Skeletal muscle tissue (tissue), 4 donors: ENCODE data around the gene CTU2. TPM values are rescaled to one million over a fixed set of nuclear protein-coding genes. Genes with fewer than 3 reads are reported as not detected.

ENCODE experiments used
- H3K27ac ChIP-seq: one replicate; pipeline ENCODE4 v1.7.0; 2013; ENCODE audit warnings: mild to moderate bottlenecking, low read depth, low read length, inconsistent platforms
- H3K27me3 ChIP-seq, 3 donors: one replicate each; pipeline ENCODE4 v1.7.0; 2013; ENCODE audit warnings: low read length in 3 of 3; ENCODE audit not compliant: control insufficient read depth in 3 of 3, insufficient read depth in 3 of 3
- H3K36me3 ChIP-seq, 3 donors: one replicate each; pipeline ENCODE4 v1.7.0; 2013; ENCODE audit warnings: low read length in 3 of 3; ENCODE audit not compliant: control insufficient read depth in 3 of 3, insufficient read depth in 3 of 3
- H3K4me1 ChIP-seq, 3 donors: one replicate each; pipeline ENCODE4 v1.7.0; 2013; ENCODE audit warnings: low read length in 3 of 3, mild to moderate bottlenecking in 3 of 3; ENCODE audit not compliant: control insufficient read depth in 3 of 3, insufficient read depth in 3 of 3
- H3K4me3 ChIP-seq, 3 donors: one replicate each; pipeline ENCODE4 v1.7.0; 2013; ENCODE audit warnings: low read length in 3 of 3
- H3K9ac ChIP-seq, 3 donors: one replicate each; pipeline ENCODE4 v1.7.0; 2013; ENCODE audit warnings: low read length in 3 of 3, mild to moderate bottlenecking in 3 of 3, moderate library complexity in 2 of 3, low read depth in 1 of 3
- H3K9me3 ChIP-seq, 3 donors: one replicate each; pipeline ENCODE4 v1.7.0; 2013; ENCODE audit warnings: low read length in 3 of 3; ENCODE audit not compliant: control insufficient read depth in 3 of 3
- total RNA-seq: library from RNA; depleted of rRNA; stranded (reverse); fragments of >200 nt; gene quantifications from one replicate; pipeline ENCODE4 v1.2.3, GENCODE V29; 2014
- donor health status: Osteomylitis.

The CTU2 gene
- total RNA-seq, 1 donor from 2014 or later = 10.4 TPM

GRCh38 chr16:88752386-88753002 lies 46.2 kb downstream of the CTU2 start:
- Histone ChIP-seq H3K4me1 (no peaks in the 10 kb centered on the region), H3K4me3 (no peak overlapping the region), H3K27ac (no peak overlapping the region), H3K27me3 (no peaks in the 10 kb centered on the region), H3K9ac (no peak overlapping the region), H3K36me3 (no peaks in the 10 kb centered on the region), H3K9me3 (no peaks in the 10 kb centered on the region)

GRCh38 chr16:88753191-88753590 lies 46.9 kb downstream of the CTU2 start:
- no peak overlapping the region for H3K27ac ChIP-seq

GRCh38 chr16:88753602-88754001 lies 47.3 kb downstream of the CTU2 start:
- H3K36me3 ChIP-seq = no peaks in the 10 kb centered on the region
- no peak overlapping the region for H3K27ac ChIP-seq
- H3K27me3 ChIP-seq = peaks cover 0 to 6% (median 6%) of the 10 kb centered on the region in 3 donors
- no peak overlapping the region for H3K9ac ChIP-seq
- H3K9me3 ChIP-seq = peaks cover 0 to 5% (median 3%) of the 10 kb centered on the region in 3 donors
- no peaks in the 10 kb centered on the region for H3K4me1 ChIP-seq
- no peak overlapping the region for H3K4me3 ChIP-seq

More at GRCh38 chr16:88753191-88753590, 46.9 kb downstream of the CTU2 start:
- H3K4me3 ChIP-seq = no peak overlapping the region
- H3K36me3 ChIP-seq = no peaks in the 10 kb centered on the region
- H3K4me1 ChIP-seq = no peaks in the 10 kb centered on the region
- H3K9ac ChIP-seq = no peak overlapping the region
- peaks cover 0 to 5% (median 3%) of the 10 kb centered on the region in 3 donors for H3K27me3 ChIP-seq
- peaks cover 0 to 1% (median under 1%) of the 10 kb centered on the region in 3 donors for H3K9me3 ChIP-seq

GRCh38 chr16:88754109-88754911 lies 48.0 kb downstream of the CTU2 start:
- peaks cover 0 to 6% (median 6%) of the 10 kb centered on the region in 3 donors for H3K27me3 ChIP-seq
- H3K27ac ChIP-seq = no peak overlapping the region
- no peak overlapping the region for H3K4me3 ChIP-seq
- H3K4me1 ChIP-seq = no peaks in the 10 kb centered on the region
- H3K9me3 ChIP-seq = peaks cover 0 to 8% (median 3%) of the 10 kb centered on the region in 3 donors
- no peaks in the 10 kb centered on the region for H3K36me3 ChIP-seq
- no peak overlapping the region for H3K9ac ChIP-seq

- no peak overlapping the region for H3K4me3 ChIP-seq
- peaks cover 0 to 6% (median 6%) of the 10 kb centered on the region in 3 donors for H3K27me3 ChIP-seq
- peaks cover 0 to 8% (median 3%) of the 10 kb centered on the region in 3 donors for H3K9me3 ChIP-seq
- peaks cover 0 to 2% (median 0%) of the 10 kb centered on the region in 3 donors for H3K4me1 ChIP-seq
- H3K27ac ChIP-seq = no peak overlapping the region
- H3K9ac ChIP-seq = no peak overlapping the region
- H3K36me3 ChIP-seq = no peaks in the 10 kb centered on the region
Observed at GRCh38 chr16:88754912-88755744, 48.8 kb downstream of the CTU2 start.

- H3K9me3 ChIP-seq = peaks cover 0 to 8% (median 3%) of the 10 kb centered on the region in 3 donors
- no peak overlapping the region for H3K9ac ChIP-seq
- H3K4me1 ChIP-seq = peaks cover 0 to 2% (median 0%) of the 10 kb centered on the region in 3 donors
- no peak overlapping the region for H3K4me3 ChIP-seq
- no peaks in the 10 kb centered on the region for H3K36me3 ChIP-seq
- H3K27me3 ChIP-seq = peaks cover 0 to 6% (median 6%) of the 10 kb centered on the region in 3 donors
- H3K27ac ChIP-seq = no peak overlapping the region
Observed at GRCh38 chr16:88755745-88756443, 49.6 kb downstream of the CTU2 start.

GRCh38 chr16:88758227-88758943 lies 52.1 kb downstream of the CTU2 start:
- peaks cover 0 to 6% (median 6%) of the 10 kb centered on the region in 3 donors for H3K27me3 ChIP-seq

GRCh38 chr16:88758944-88759244 lies 52.6 kb downstream of the CTU2 start:
- Histone ChIP-seq H3K4me1 (peaks cover 0 to 8% (median 5%) of the 10 kb centered on the region in 3 donors), H3K9ac (no peak overlapping the region), H3K27me3 (peaks cover 0 to 6% (median 6%) of the 10 kb centered on the region in 3 donors), H3K27ac (no peak overlapping the region), H3K4me3 (no peak overlapping the region), H3K36me3 (no peaks in the 10 kb centered on the region), H3K9me3 (peaks cover 0 to 8% (median 3%) of the 10 kb centered on the region in 3 donors)

More at GRCh38 chr16:88758227-88758943, 52.1 kb downstream of the CTU2 start:
- Histone ChIP-seq H3K27ac (no peak overlapping the region), H3K4me1 (peaks cover 0 to 8% (median 3%) of the 10 kb centered on the region in 3 donors), H3K9ac (no peak overlapping the region), H3K36me3 (no peaks in the 10 kb centered on the region), H3K9me3 (peaks cover 0 to 8% (median 3%) of the 10 kb centered on the region in 3 donors), H3K4me3 (no peak overlapping the region)
